OCI-LY1 (cell line): ENCODE measurements around the gene DGLUCY.

ENCODE experiments used
- CTCF ChIP-seq: fragments of 200-600 bp; sonication (generic), shearing (Covaris generic); IDR thresholded peaks from 2 replicates; pipeline ENCODE4 v1.5.1; 2017; ENCODE audit warnings: mild to moderate bottlenecking, antibody characterized with exemption, low read length, moderate library complexity, mixed read lengths
- EZH2 ChIP-seq: fragments of 200-600 bp; sonication (generic), shearing (Covaris generic); IDR thresholded peaks from 2 replicates; pipeline ENCODE4 v1.8.0; 2017; ENCODE audit warnings: borderline replicate concordance, mixed run types, mild to moderate bottlenecking, antibody characterized with exemption, low read length, moderate library complexity, mixed read lengths

GRCh38 chr14:91250912-91251311 lies 137.0 kb downstream of the DGLUCY start:
- no peak for TF ChIP-seq CTCF
- no peak for TF ChIP-seq EZH2
